Measurements from ENCODE around the gene TNFRSF12A. TPM values are rescaled to one million over a fixed set of nuclear protein-coding genes. Genes with fewer than 3 reads are reported as not detected.

TNFRSF12A gene
- total RNA-seq, 1 experiment from 2014 or later: 156 TPM

- DNase-seq (ENCODE audit: low read depth, low spot score) (no peak), ATAC-seq (no peak)
- H3K4me3 ChIP-seq (ENCODE audit: low read depth in 2 of 2, low read length in 2 of 2): no peak overlapping the region
- H3K27ac ChIP-seq (ENCODE audit: low read length): no peak overlapping the region
- no peaks in the 10 kb centered on the region for H3K27me3 ChIP-seq (ENCODE audit: control insufficient read depth, insufficient read depth, low read length)
- TF ChIP-seq REST (IDR thresholded peaks at IDR 0.05; ENCODE audit: insufficient read depth in 1 of 2, low read depth in 2 of 2, low read length in 1 of 2): no peak
- TF ChIP-seq TCF7L2 (IDR thresholded peaks at IDR 0.05; ENCODE audit: low read depth, low read length): no peak
- no peak for TF ChIP-seq POLR2AphosphoS5 (IDR thresholded peaks at IDR 0.05; ENCODE audit: low read depth, low read length)
- TF ChIP-seq SIN3A (IDR thresholded peaks at IDR 0.05; ENCODE audit: borderline replicate concordance, insufficient read depth, low read depth, low read length): no peak
- no peak for TF ChIP-seq CTCF (IDR thresholded peaks at IDR 0.05)
- no TSS peak for BruUV-seq (replicated peaks)
- ChIA-PET POLR2A (no interaction called here), CTCF (no interaction called here)
- H3K9me3 ChIP-seq (ENCODE audit: control insufficient read depth, insufficient read depth, low read depth, low read length): no peaks in the 10 kb centered on the region
- no peaks in the 10 kb centered on the region for H3K4me1 ChIP-seq (ENCODE audit: control insufficient read depth, insufficient read depth, low read length)
- no peaks in the 10 kb centered on the region for H3K36me3 ChIP-seq (ENCODE audit: control insufficient read depth, insufficient read depth, low read length)
- intact Hi-C loops (cut with micrococcal nuclease; ENCODE audit: unreplicated experiment) (no loop called here), in situ Hi-C loops (cut with HindIII; ENCODE audit: low pct_unique_long_range_greater_than_20kb, low sequenced_read_pairs) (no loop called here)
Measured at GRCh38 chr16:2992383-2993081, 27.6 kb upstream of the TNFRSF12A start.

GRCh38 chr16:2996298-2996697 is 23.9 kb upstream of the TNFRSF12A start:
- ATAC-seq: no peak
- H3K27ac ChIP-seq (ENCODE audit: low read length): no peak overlapping the region
- no peak for TF ChIP-seq TCF7L2 (IDR thresholded peaks at IDR 0.05; ENCODE audit: low read depth, low read length)
- no peak for TF ChIP-seq CTCF (IDR thresholded peaks at IDR 0.05)
- no peak for TF ChIP-seq POLR2AphosphoS5 (IDR thresholded peaks at IDR 0.05; ENCODE audit: low read depth, low read length)
- in situ Hi-C loops (cut with HindIII; ENCODE audit: low pct_unique_long_range_greater_than_20kb, low sequenced_read_pairs) (no loop called here), intact Hi-C loops (cut with micrococcal nuclease; ENCODE audit: unreplicated experiment) (no loop called here)
- H3K9me3 ChIP-seq (ENCODE audit: control insufficient read depth, insufficient read depth, low read depth, low read length): no peaks in the 10 kb centered on the region
- ChIA-PET CTCF (no interaction called here), POLR2A (no interaction called here)
- DNase-seq (ENCODE audit: low read depth, low spot score): no peak
- H3K27me3 ChIP-seq (ENCODE audit: control insufficient read depth, insufficient read depth, low read length): no peaks in the 10 kb centered on the region
- H3K4me3 ChIP-seq (ENCODE audit: low read depth in 2 of 2, low read length in 2 of 2): no peak overlapping the region
- H3K36me3 ChIP-seq (ENCODE audit: control insufficient read depth, insufficient read depth, low read length): no peaks in the 10 kb centered on the region
- no TSS peak for BruUV-seq (replicated peaks)
- H3K4me1 ChIP-seq (ENCODE audit: control insufficient read depth, insufficient read depth, low read length): no peaks in the 10 kb centered on the region
